GM18951 (cell line): ENCODE measurements around the gene NIBAN1.

Experiments
- POLR2A ChIP-seq: IDR thresholded peaks from 4 replicates; pipeline ENCODE4 v1.6.1; 2011; ENCODE audit warnings: mild to moderate bottlenecking; ENCODE audit not compliant: insufficient read length, insufficient read depth; ENCODE audit errors: extremely low read depth
- in situ Hi-C: fragments of 300-500 bp; cut with MboI; formaldehyde crosslinking; loops from one replicate; pipeline ENCODE4 v1.12.0; 2022; ENCODE audit warnings: low sequenced_read_pairs, mixed read lengths, inconsistent platforms; ENCODE audit not compliant: unreplicated experiment

The NIBAN1 gene

DNA sequence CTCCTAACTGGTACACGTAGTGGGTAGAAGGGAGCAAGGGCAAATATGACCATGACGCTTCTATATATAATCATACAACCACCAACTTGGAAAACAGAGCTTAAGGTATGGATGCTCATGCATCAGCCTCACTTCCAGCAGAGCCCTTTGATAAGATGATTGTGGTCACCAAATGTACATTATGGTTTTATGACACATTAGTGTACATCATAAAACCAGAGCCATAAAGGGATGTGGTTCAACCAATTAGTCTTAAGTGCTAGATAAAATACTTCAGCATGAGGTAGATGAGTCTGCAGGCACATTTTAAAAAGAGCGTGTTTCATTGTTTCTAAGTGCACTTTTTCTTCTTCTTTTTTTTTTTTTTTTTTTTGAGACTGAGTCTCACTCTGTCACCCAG lies 43.7 kb downstream of the NIBAN1 start:
- no peak for TF ChIP-seq POLR2A
- in situ Hi-C loops, result no loop called here

DNA sequence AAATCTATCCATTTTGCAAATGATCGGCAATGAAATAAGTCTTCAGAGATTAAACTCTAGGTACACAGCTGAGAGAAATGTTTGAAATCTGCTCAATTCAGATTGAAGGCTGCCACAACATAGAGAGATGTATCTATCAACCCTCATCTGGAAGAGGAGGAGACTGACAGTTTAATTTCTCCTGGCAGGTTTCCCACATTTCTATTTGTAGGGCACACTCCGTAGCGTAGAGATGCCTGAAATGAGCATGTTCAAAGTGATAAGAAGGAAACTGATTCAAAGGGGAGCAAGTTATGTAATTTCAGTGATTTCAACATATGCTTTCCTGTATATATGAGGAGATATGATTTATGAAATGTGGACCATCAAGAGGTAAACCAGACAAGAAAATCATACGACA lies 44.1 kb downstream of the NIBAN1 start:
- in situ Hi-C loops, result no loop called here
- no peak for TF ChIP-seq POLR2A

DNA sequence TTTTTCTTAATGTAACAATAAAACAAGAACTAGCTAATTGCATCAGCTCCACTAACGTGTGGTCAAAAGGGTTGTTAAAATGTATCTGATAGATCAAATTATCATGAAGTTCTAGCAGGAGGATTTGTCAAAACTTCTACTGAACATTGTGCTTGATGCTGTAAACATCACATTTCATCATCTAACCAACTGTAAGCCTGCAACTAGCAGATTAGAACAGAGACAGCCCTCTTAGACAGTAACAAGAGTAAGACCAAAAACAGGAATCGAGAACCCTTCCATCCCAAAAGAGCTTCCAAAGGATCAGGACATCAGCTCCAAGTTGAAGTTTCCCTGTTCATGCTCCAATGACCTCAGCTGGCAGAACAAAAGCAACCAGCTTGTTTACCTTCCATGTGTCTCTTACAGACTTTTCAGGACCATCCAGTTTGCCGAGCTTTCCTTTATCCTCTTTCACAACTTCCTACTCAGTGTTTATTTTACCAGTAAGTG lies 44.6 kb downstream of the NIBAN1 start:
- in situ Hi-C loops, result no loop called here
- no peak for TF ChIP-seq POLR2A

DNA sequence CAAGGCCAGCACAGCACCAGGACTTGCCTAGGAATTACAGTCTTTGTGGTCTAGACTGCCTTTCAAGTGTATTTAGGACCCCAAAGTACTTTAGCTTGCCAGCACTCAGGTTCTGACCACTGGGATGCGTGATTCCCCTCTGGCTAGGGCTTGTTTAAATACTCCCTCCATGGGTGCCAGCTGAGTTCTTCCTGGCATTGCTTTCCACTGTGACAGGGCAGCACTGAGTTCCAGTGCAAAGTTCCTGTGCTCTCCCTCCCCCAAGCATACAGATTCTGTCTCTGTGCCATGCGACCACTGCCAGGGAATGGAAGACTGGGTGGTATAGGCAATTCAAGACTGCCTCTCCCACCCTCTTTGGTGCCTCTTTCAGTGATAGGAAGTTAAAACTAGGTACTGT lies 45.9 kb downstream of the NIBAN1 start:
- in situ Hi-C loops, result no loop called here
- no peak for TF ChIP-seq POLR2A
